Keratinocyte (primary cell): ENCODE data around the gene ZNF681.

Source experiments
- CTCF ChIP-seq, 3 experiments: IDR thresholded peaks in 1 of 3; conservative IDR thresholded peaks in 1 of 3; optimal IDR thresholded peaks in 1 of 3; 2 replicates in 2 of 3; 3 replicates in 1 of 3; pipeline versions ENCODE3 to v1.5.1; 2011; ENCODE audit warnings: low read length in 3 of 3, mild to moderate bottlenecking in 3 of 3, moderate library complexity in 2 of 3, control low read depth in 1 of 3, inconsistent platforms in 1 of 3; ENCODE audit not compliant: insufficient read depth in 2 of 3; ENCODE audit errors: extremely low read depth in 1 of 3
- EZH2 ChIP-seq: IDR thresholded peaks from one replicate; pipeline ENCODE4 v1.6.1; 2012; ENCODE audit warnings: inconsistent platforms, mild to moderate bottlenecking, low read length, moderate library complexity

- TF ChIP-seq EZH2 (no peak), CTCF (optimal IDR thresholded peaks at IDR 0.05 in 1 of 3, IDR thresholded peaks at IDR 0.05 in 1 of 3, conservative IDR thresholded peaks at IDR 0.05 in 1 of 3; ENCODE audit: extremely low read depth in 1 of 3, insufficient read depth in 2 of 3, low read length in 3 of 3) (no peak)
These were observed 19.9 kb upstream of the ZNF681 start for GRCh38 chr19:23778566-23778965.
